OCI-LY1 (cell line): ENCODE data around the gene CACNA1C.

Source experiments
- EZH2 ChIP-seq: fragments of 200-600 bp; sonication (generic), shearing (Covaris generic); IDR thresholded peaks from 2 replicates; pipeline ENCODE4 v1.8.0; 2017; ENCODE audit warnings: borderline replicate concordance, mixed run types, mild to moderate bottlenecking, antibody characterized with exemption, low read length, moderate library complexity, mixed read lengths
- TF ChIP-seq, protein P1 (sequence below): fragments of 200-600 bp; sonication (generic), shearing (Covaris generic); IDR thresholded peaks from 2 replicates; pipeline ENCODE4 v1.5.1; 2017; ENCODE audit warnings: mild to moderate bottlenecking, antibody characterized with exemption, low read length, moderate library complexity, mixed read lengths

DNA sequence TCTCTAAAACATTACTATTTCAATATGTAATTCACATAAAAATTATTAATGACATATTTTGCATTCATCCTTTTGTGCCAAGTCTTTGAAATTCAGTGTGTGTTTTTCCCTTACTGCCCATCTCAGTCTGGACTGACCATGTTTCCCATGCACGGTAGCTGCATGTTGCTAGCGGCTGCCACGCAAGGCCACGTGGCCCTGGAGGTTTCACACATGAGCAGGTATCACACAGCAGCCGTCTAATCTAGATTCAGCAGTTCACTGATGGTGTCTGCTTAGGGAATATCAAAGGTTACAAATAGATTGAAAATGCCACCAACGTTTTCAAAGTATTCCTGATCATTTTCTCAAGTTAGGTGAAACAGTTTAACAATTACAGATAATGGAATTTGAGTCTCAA, 507.1 kb downstream of the CACNA1C start:
- TF ChIP-seq EZH2 = no peak
- TF ChIP-seq, protein P1, sequence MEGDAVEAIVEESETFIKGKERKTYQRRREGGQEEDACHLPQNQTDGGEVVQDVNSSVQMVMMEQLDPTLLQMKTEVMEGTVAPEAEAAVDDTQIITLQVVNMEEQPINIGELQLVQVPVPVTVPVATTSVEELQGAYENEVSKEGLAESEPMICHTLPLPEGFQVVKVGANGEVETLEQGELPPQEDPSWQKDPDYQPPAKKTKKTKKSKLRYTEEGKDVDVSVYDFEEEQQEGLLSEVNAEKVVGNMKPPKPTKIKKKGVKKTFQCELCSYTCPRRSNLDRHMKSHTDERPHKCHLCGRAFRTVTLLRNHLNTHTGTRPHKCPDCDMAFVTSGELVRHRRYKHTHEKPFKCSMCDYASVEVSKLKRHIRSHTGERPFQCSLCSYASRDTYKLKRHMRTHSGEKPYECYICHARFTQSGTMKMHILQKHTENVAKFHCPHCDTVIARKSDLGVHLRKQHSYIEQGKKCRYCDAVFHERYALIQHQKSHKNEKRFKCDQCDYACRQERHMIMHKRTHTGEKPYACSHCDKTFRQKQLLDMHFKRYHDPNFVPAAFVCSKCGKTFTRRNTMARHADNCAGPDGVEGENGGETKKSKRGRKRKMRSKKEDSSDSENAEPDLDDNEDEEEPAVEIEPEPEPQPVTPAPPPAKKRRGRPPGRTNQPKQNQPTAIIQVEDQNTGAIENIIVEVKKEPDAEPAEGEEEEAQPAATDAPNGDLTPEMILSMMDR = no peak
